Glutamatergic neuron (in vitro differentiated cells): Measurements from ENCODE around the gene EXOSC2. TPM values are rescaled to one million over a fixed set of nuclear protein-coding genes. Genes with fewer than 3 reads are reported as not detected.

Experiments used
- DNase-seq: peaks from one replicate; pipeline ENCODE4 v3.0.0; 2022
- H3K27ac Mint-ChIP-seq: one replicate; pipeline ENCODE4 v1.8.0; 2020; ENCODE audit warnings: mild to moderate bottlenecking, mixed read lengths, inconsistent platforms; ENCODE audit not compliant: unreplicated experiment
- H3K27me3 Mint-ChIP-seq: one replicate; pipeline ENCODE4 v1.8.0; 2020; ENCODE audit warnings: mild to moderate bottlenecking, moderate library complexity, mixed read lengths, inconsistent platforms; ENCODE audit not compliant: unreplicated experiment
- H3K36me3 Mint-ChIP-seq: one replicate; pipeline ENCODE4 v1.8.0; 2020; ENCODE audit warnings: mild to moderate bottlenecking, mixed read lengths, inconsistent platforms; ENCODE audit not compliant: unreplicated experiment
- H3K4me1 Mint-ChIP-seq: one replicate; pipeline ENCODE4 v1.8.0; 2020; ENCODE audit warnings: mild to moderate bottlenecking, low read depth, mixed read lengths, inconsistent platforms; ENCODE audit not compliant: unreplicated experiment
- H3K4me3 Mint-ChIP-seq: one replicate; pipeline ENCODE4 v1.8.0; 2020; ENCODE audit warnings: mild to moderate bottlenecking, mixed read lengths, inconsistent platforms; ENCODE audit not compliant: unreplicated experiment
- H3K9me3 Mint-ChIP-seq: one replicate; pipeline ENCODE4 v1.8.0; 2020; ENCODE audit warnings: mild to moderate bottlenecking, moderate library complexity, mixed read lengths, inconsistent platforms; ENCODE audit not compliant: unreplicated experiment
- CTCF ChIP-seq: fragments of 200-600 bp; sonication (generic); IDR thresholded peaks from one replicate; pipeline ENCODE4 v1.5.0; 2021; ENCODE audit not compliant: partially characterized antibody, unreplicated experiment
- total RNA-seq: library from RNA; stranded (reverse); fragmentation: NEBNext Ultra II Directional; extraction: Animal tissue kit (Norgen Biotek cat#: 25700); gene quantifications from one replicate; pipeline ENCODE4 v1.2.1, GENCODE V29; 2021; ENCODE audit not compliant: unreplicated experiment

Gene EXOSC2
- total RNA-seq, 1 donor from 2014 or later: 43.3 TPM

GRCh38 chr9:130718562-130718961 lies 25.0 kb downstream of the EXOSC2 start:
- no peak for TF ChIP-seq CTCF
- peaks cover 2% of the 10 kb centered on the region for H3K9me3 Mint-ChIP-seq
- H3K4me3 Mint-ChIP-seq: no peak overlapping the region
- H3K27ac Mint-ChIP-seq: no peak overlapping the region
- peaks cover 22% of the 10 kb centered on the region for H3K4me1 Mint-ChIP-seq
- H3K27me3 Mint-ChIP-seq: no peaks in the 10 kb centered on the region
- no peaks in the 10 kb centered on the region for H3K36me3 Mint-ChIP-seq
- no peak for DNase-seq

- H3K27me3 Mint-ChIP-seq: no peaks in the 10 kb centered on the region
- peaks cover 6% of the 10 kb centered on the region for H3K4me1 Mint-ChIP-seq
- no peaks in the 10 kb centered on the region for H3K36me3 Mint-ChIP-seq
- DNase-seq: no peak
- peaks cover 6% of the 10 kb centered on the region for H3K9me3 Mint-ChIP-seq
- H3K4me3 Mint-ChIP-seq: no peak overlapping the region
- no peak overlapping the region for H3K27ac Mint-ChIP-seq
- no peak for TF ChIP-seq CTCF
These were observed 27.2 kb downstream of the EXOSC2 start for GRCh38 chr9:130720762-130721161.

- no peaks in the 10 kb centered on the region for H3K27me3 Mint-ChIP-seq
- no peaks in the 10 kb centered on the region for H3K36me3 Mint-ChIP-seq
- no peak for DNase-seq
- H3K9me3 Mint-ChIP-seq: peaks cover 4% of the 10 kb centered on the region
- no peak overlapping the region for H3K27ac Mint-ChIP-seq
- no peak overlapping the region for H3K4me3 Mint-ChIP-seq
- H3K4me1 Mint-ChIP-seq: peaks cover 18% of the 10 kb centered on the region
- no peak for TF ChIP-seq CTCF
These were observed 35.1 kb downstream of the EXOSC2 start for GRCh38 chr9:130728721-130729120.

- Mint-ChIP-seq H3K9me3 (peaks cover 4% of the 10 kb centered on the region), H3K27ac (no peak overlapping the region), H3K4me1 (peaks cover 18% of the 10 kb centered on the region), H3K27me3 (no peaks in the 10 kb centered on the region), H3K4me3 (no peak overlapping the region), H3K36me3 (no peaks in the 10 kb centered on the region)
- DNase-seq: no peak
- TF ChIP-seq CTCF: no peak
These were observed 35.6 kb downstream of the EXOSC2 start for GRCh38 chr9:130729145-130729544.

- DNase-seq: no peak
- Mint-ChIP-seq H3K36me3 (no peaks in the 10 kb centered on the region), H3K4me1 (peaks cover 18% of the 10 kb centered on the region), H3K27ac (peak overlapping the region; percentile 30), H3K9me3 (no peaks in the 10 kb centered on the region), H3K27me3 (no peaks in the 10 kb centered on the region), H3K4me3 (no peak overlapping the region)
- no peak for TF ChIP-seq CTCF
These were observed 37.8 kb downstream of the EXOSC2 start for GRCh38 chr9:130731355-130731754.
